Vagina (tissue), 2 donors: ENCODE measurements around the gene TPO. TPM values are rescaled to one million over a fixed set of nuclear protein-coding genes. Genes with fewer than 3 reads are reported as not detected.
"Not testable (repeated sequence)": the region's sequence is repeated elsewhere in the genome, so short reads cannot be mapped to it uniquely, and the experiment has no call there.

ENCODE experiments used
- DNase-seq, 2 donors: peaks; one replicate each; pipeline ENCODE4 v3.0.0-alpha.2; 2017; ENCODE audit errors: extremely low spot score in 2 of 2
- H3K27ac ChIP-seq: fragments of 200-600 bp; sonication (generic); one replicate; pipeline ENCODE4 v1.5.1; 2019
- H3K27me3 ChIP-seq: fragments of 200-600 bp; sonication (generic); one replicate; pipeline ENCODE4 v1.5.1; 2019
- H3K36me3 ChIP-seq, 2 donors: fragments of 200-600 bp; sonication (generic); one replicate each; pipeline ENCODE4 v1.5.1; 2017 to 2019
- H3K4me1 ChIP-seq: fragments of 200-600 bp; sonication (generic); one replicate; pipeline ENCODE4 v1.5.1; 2019
- H3K4me3 ChIP-seq, 2 donors: fragments of 200-600 bp; sonication (generic); 1 replicate in 1 of 2; 2 replicates in 1 of 2; pipeline ENCODE4 v1.5.1; 2016 to 2019
- H3K9me3 ChIP-seq: fragments of 200-600 bp; sonication (generic); one replicate; pipeline ENCODE4 v1.5.1; 2019
- CTCF ChIP-seq, 3 experiments: fragments of 450-650 bp in 2 of 3; fragments of 200-600 bp in 1 of 3; sonication (generic) in 1 of 3; IDR thresholded peaks; one replicate each; pipeline ENCODE4 v1.5.1; 2017 to 2019; ENCODE audit warnings: antibody characterized with exemption in 3 of 3, mild to moderate bottlenecking in 2 of 3, moderate library complexity in 2 of 3
- POLR2A ChIP-seq, 2 donors: fragments of 450-650 bp; IDR thresholded peaks; one replicate each; pipeline ENCODE4 v1.6.1; 2017; ENCODE audit warnings: antibody characterized with exemption in 2 of 2, mild to moderate bottlenecking in 2 of 2, moderate library complexity in 2 of 2
- POLR2AphosphoS5 ChIP-seq, 2 donors: sonication (generic); formaldehyde crosslinking; IDR thresholded peaks; one replicate each; pipeline ENCODE4 v1.9.0; 2017; ENCODE audit warnings: antibody characterized with exemption in 2 of 2, mild to moderate bottlenecking in 2 of 2, low read depth in 1 of 2; ENCODE audit not compliant: insufficient read depth in 1 of 2
- intact Hi-C: fragments of 100-400 bp; cut with DNase I; formaldehyde crosslinking; loops from one replicate; pipeline ENCODE4 v1.15.1; 2023
- total RNA-seq: library from RNA; depleted of rRNA; stranded (reverse); fragments of >200 nt; gene quantifications from one replicate; pipeline ENCODE4 v1.2.3, GENCODE V29; 2016

Gene TPO
- total RNA-seq, 1 donor from 2014 or later, result 2.0 TPM

GRCh38 chr2:1486670-1487069 is 73.4 kb downstream of the TPO start:
- Histone ChIP-seq H3K9me3 (no peaks in the 10 kb centered on the region), H3K27me3 (no peaks in the 10 kb centered on the region), H3K4me1 (no peaks in the 10 kb centered on the region), H3K36me3 (no peaks in the 10 kb centered on the region), H3K27ac (no peak overlapping the region), H3K4me3 (no peak overlapping the region)
- TF ChIP-seq POLR2A (IDR thresholded peaks at IDR 0.05) (no peak), POLR2AphosphoS5 (IDR thresholded peaks at IDR 0.05; ENCODE audit: insufficient read depth in 1 of 2, low read depth in 1 of 2) (no peak), CTCF (IDR thresholded peaks at IDR 0.05) (no peak)
- intact Hi-C loops, result no loop called here
- peak in 1 of 2 donors; percentile 37 for DNase-seq

- no peaks in the 10 kb centered on the region for H3K27me3 ChIP-seq
- H3K4me3 ChIP-seq, result no peak overlapping the region
- intact Hi-C loops, result no loop called here
- peak in 1 of 2 donors; percentile 75 for DNase-seq
- H3K27ac ChIP-seq, result no peak overlapping the region
- H3K9me3 ChIP-seq, result no peaks in the 10 kb centered on the region
- no peak for TF ChIP-seq POLR2A (IDR thresholded peaks at IDR 0.05)
- no peak for TF ChIP-seq POLR2AphosphoS5 (IDR thresholded peaks at IDR 0.05; ENCODE audit: insufficient read depth in 1 of 2, low read depth in 1 of 2)
- TF ChIP-seq CTCF (IDR thresholded peaks at IDR 0.05), result no peak
- no peaks in the 10 kb centered on the region for H3K4me1 ChIP-seq
- no peaks in the 10 kb centered on the region for H3K36me3 ChIP-seq
Measured at GRCh38 chr2:1487758-1488157, 74.5 kb downstream of the TPO start.

- Histone ChIP-seq H3K4me3 (no peak overlapping the region), H3K27ac (no peak overlapping the region), H3K36me3 (no peaks in the 10 kb centered on the region), H3K4me1 (no peaks in the 10 kb centered on the region), H3K27me3 (no peaks in the 10 kb centered on the region), H3K9me3 (no peaks in the 10 kb centered on the region)
- intact Hi-C loops, result no loop called here
- DNase-seq, result peak; percentile 60 to 88
- TF ChIP-seq POLR2A (IDR thresholded peaks at IDR 0.05) (no peak), POLR2AphosphoS5 (IDR thresholded peaks at IDR 0.05; ENCODE audit: insufficient read depth in 1 of 2, low read depth in 1 of 2) (no peak), CTCF (IDR thresholded peaks at IDR 0.05) (no peak)
Measured at GRCh38 chr2:1488181-1488671, 75.0 kb downstream of the TPO start.

GRCh38 chr2:1488851-1489250 is 75.6 kb downstream of the TPO start:
- intact Hi-C loops, result no loop called here
- no peak for TF ChIP-seq POLR2AphosphoS5 (IDR thresholded peaks at IDR 0.05; ENCODE audit: insufficient read depth in 1 of 2, low read depth in 1 of 2)
- no peaks in the 10 kb centered on the region for H3K4me1 ChIP-seq
- H3K36me3 ChIP-seq, result no peaks in the 10 kb centered on the region
- H3K4me3 ChIP-seq, result no peak overlapping the region
- no peaks in the 10 kb centered on the region for H3K27me3 ChIP-seq
- peak; percentile 74 to 94 for DNase-seq
- H3K9me3 ChIP-seq, result no peaks in the 10 kb centered on the region
- no peak overlapping the region for H3K27ac ChIP-seq

- TF ChIP-seq POLR2A (IDR thresholded peaks at IDR 0.05) (no peak), POLR2AphosphoS5 (IDR thresholded peaks at IDR 0.05; ENCODE audit: insufficient read depth in 1 of 2, low read depth in 1 of 2) (no peak), CTCF (IDR thresholded peaks at IDR 0.05) (no peak)
- H3K4me1 ChIP-seq, result no peaks in the 10 kb centered on the region
- no peaks in the 10 kb centered on the region for H3K27me3 ChIP-seq
- DNase-seq, result peak; percentile 56 to 79
- intact Hi-C loops, result no loop called here
- no peak overlapping the region for H3K4me3 ChIP-seq
- no peaks in the 10 kb centered on the region for H3K36me3 ChIP-seq
- no peaks in the 10 kb centered on the region for H3K9me3 ChIP-seq
- H3K27ac ChIP-seq, result no peak overlapping the region
Measured at GRCh38 chr2:1489486-1489885, 76.2 kb downstream of the TPO start.

GRCh38 chr2:1490381-1490780 is 77.1 kb downstream of the TPO start:
- H3K36me3 ChIP-seq, intact Hi-C loops: not testable (repeated sequence)
- DNase-seq, result peak in 1 of 2 donors; percentile 65

More at GRCh38 chr2:1490381-1490780, 77.1 kb downstream of the TPO start:
- not testable (repeated sequence) for H3K9me3 ChIP-seq, H3K27ac ChIP-seq, H3K4me1 ChIP-seq, H3K27me3 ChIP-seq, H3K4me3 ChIP-seq
